ENCODE results near the gene NELFA. TPM values are rescaled to one million over a fixed set of nuclear protein-coding genes. Genes with fewer than 3 reads are reported as not detected.

The NELFA gene
- total and polyA plus RNA-seq, 2 of the 4 experiments (the other 2 are of a cell fraction), result 4.3 to 21.9 TPM

DNA sequence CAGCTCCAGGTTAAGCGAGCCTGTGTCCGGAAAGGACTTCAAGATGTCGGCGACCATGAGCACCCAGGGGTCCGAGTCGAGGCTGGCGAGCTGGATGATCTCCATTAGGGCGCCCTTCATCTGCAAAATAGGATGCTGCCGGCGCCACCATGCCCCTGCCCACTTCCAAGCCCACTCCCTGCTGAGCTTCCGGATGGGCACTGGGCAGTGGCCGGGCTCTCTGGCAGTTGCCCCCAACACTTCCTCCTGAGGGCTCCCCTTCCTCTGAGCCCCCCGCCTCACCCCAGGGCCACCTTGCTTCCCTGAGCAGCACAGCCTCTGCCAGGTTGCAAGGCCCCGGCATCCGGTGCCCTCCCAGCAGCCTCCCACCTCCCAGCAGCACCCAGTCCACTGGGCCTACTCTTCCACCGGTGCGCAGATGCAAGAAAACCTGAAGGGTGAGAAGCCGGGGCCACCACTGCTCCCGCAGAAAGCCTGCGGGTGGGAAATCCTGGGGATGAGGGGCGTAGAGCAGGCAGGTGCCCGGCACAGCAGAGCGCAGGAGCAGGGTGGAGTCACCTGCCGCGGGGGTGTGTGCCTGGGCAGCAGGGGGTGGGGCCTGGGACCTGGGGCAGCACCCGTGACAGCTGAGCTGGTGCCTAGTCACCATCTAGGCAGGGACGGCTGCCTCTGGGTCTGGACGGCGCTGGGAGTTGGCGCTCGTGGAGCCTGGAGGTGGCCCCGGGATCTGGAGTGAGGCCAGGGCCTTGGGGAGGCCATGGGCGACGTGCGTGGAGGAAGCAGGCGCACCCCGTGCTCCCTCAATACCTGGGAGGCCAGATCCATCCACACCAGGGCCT lies 17.0 kb downstream of the NELFA start:
- ChIA-PET POLR2A (ENCODE audit: unreplicated experiment) (no interaction called here), CTCF (no interaction called here)
- no peak overlapping the region for H2BK20ac ChIP-seq (ENCODE audit: low read depth, low read length)
- H2BK120ac ChIP-seq (ENCODE audit: low read depth, low read length), result no peak overlapping the region
- H3K27ac ChIP-seq (ENCODE audit: insufficient read depth, low read length), result no peak overlapping the region
- no peak overlapping the region for H2AK5ac ChIP-seq (ENCODE audit: low read depth, low read length)
- no peak for TF ChIP-seq CHD1 (IDR thresholded peaks at IDR 0.05; ENCODE audit: low read depth, low read length)
- no peak overlapping the region for H3K4me3 ChIP-seq (ENCODE audit: insufficient read depth, low read depth, low read length)
- intact Hi-C loops (cut with micrococcal nuclease), result no loop called here
- H3K9me3 ChIP-seq (ENCODE audit: control insufficient read depth, insufficient read depth, low read length), result no peaks in the 10 kb centered on the region
- H4K91ac ChIP-seq (ENCODE audit: insufficient read depth, low read depth, low read length), result no peak overlapping the region
- H2BK5ac ChIP-seq (ENCODE audit: low read depth, low read length, poor library complexity, severe bottlenecking), result no peak overlapping the region
- no peak overlapping the region for H2BK15ac ChIP-seq (ENCODE audit: low read depth, low read length)
- dilution Hi-C loops (cut with HindIII; ENCODE audit: low sequenced_read_pairs, unreplicated experiment), result no loop called here
- H3K4me1 ChIP-seq (ENCODE audit: control insufficient read depth, insufficient read depth, low read length), result no peaks in the 10 kb centered on the region
- H3K36me3 ChIP-seq (ENCODE audit: control insufficient read depth, insufficient read depth, low read length), result peaks cover 28% of the 10 kb centered on the region
- H3K23ac ChIP-seq (ENCODE audit: low read depth, low read length), result no peak overlapping the region
- WGBS, 2 experiments (ENCODE audit: extremely low coverage in 2 of 2, insufficient read length in 1 of 2), result 92% methylated on average over 19 of the region's 37 CpGs; no CpG with 5 or more reads in 1 of the 2 experiments
- peaks cover 18% of the 10 kb centered on the region; the same call in 1 of the 2 replicates for H4K20me1 ChIP-seq (ENCODE audit: insufficient read depth, low read length)
- ATAC-seq (ENCODE audit: low read depth) (no peak), DNase-seq (no peak)
- no peak overlapping the region for H3K14ac ChIP-seq (replicated peaks; ENCODE audit: low read depth, low read length)
- H4K5ac ChIP-seq (ENCODE audit: low read depth, low read length), result no peak overlapping the region
- H2AFZ ChIP-seq (replicated peaks; ENCODE audit: low read length, poor library complexity), result no peak overlapping the region
- no peak overlapping the region for H2AK9ac ChIP-seq (replicated peaks; ENCODE audit: low read depth, low read length, poor library complexity)
- in situ Hi-C loops (cut with MboI; ENCODE audit: low sequenced_read_pairs), result no loop called here
- no peak overlapping the region for H3K4me2 ChIP-seq (ENCODE audit: low read depth, low read length)
- H3K79me1 ChIP-seq (ENCODE audit: low read depth in 1 of 2, low read length in 2 of 2), result peaks cover 26 to 34% of the 10 kb centered on the region in 2 experiments
- H3K18ac ChIP-seq (ENCODE audit: low read depth, low read length), result no peak overlapping the region
- no TSS peak for BruUV-seq (replicated peaks)
- H3K56ac ChIP-seq (ENCODE audit: extremely low read depth, insufficient read depth, low read length), result no peak overlapping the region
- peaks cover 15% of the 10 kb centered on the region for H3K9me1 ChIP-seq (ENCODE audit: insufficient read depth, low read length)
- H3K27me3 ChIP-seq (ENCODE audit: control insufficient read depth, insufficient read depth, low read length), result no peaks in the 10 kb centered on the region
- no peak overlapping the region for H3K4ac ChIP-seq (ENCODE audit: low read depth, low read length)
- no peak overlapping the region for H3K9ac ChIP-seq (ENCODE audit: low read depth, low read length)
- no peak overlapping the region for H4K8ac ChIP-seq (ENCODE audit: low read depth in 2 of 2, low read length in 2 of 2)
